HG02938 (cell line): Measurements from ENCODE around the gene CSRP2.

Experiments used
- ATAC-seq: cut with Tn5 transposase; IDR thresholded peaks from one replicate; pipeline ENCODE4 v1.9.1; 2021; ENCODE audit warnings: mild to moderate bottlenecking, moderate library complexity; ENCODE audit not compliant: unreplicated experiment

The CSRP2 gene

DNA sequence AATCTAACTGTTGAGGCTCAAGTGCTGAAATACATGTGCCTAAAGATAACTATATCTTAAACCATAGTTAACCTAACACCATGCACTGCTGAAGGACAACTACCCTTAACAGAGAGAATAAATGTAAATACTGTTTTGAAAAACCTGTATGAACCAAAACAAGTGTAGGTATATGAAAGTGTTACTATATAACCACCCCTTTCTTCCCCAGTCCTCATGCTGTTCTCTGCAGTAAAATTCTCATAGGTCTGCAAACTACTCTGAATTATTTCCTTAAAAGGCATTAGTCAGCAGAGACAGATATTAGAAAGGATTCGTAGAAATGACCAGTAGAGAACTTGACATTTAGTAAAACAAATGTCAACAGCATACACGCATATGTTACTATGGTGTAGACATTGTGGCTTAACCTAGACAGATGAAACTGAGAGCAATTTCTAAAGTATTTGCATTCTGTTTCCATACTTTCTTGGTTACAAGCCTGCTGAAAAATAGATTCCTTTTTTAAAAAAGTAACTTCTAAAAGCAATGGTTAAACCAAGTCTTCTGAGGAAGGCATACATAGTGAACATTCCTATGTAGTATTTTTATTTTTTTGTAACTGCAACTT, 13.9 kb downstream of the CSRP2 start:
- peak; percentile 89 for ATAC-seq

DNA sequence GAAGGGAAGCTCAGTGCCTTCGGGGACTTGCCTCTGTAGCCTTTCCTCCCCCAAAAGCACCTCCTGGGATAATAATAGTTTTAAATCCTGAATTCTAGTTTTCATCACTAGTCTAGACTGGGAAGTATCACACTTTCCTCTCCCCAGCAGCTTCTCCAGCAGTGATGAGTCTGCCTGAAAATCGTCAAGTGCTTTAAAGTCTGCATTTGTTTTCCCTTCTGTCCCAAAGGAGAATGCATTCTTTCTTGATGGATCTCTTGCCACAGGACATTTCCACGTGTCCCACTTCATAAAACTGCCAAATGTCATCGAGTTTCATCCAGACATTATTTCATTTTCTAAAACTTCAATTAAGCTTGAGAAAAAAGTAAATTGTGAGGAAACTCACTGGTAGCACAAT, 15.0 kb downstream of the CSRP2 start:
- no peak for ATAC-seq

DNA sequence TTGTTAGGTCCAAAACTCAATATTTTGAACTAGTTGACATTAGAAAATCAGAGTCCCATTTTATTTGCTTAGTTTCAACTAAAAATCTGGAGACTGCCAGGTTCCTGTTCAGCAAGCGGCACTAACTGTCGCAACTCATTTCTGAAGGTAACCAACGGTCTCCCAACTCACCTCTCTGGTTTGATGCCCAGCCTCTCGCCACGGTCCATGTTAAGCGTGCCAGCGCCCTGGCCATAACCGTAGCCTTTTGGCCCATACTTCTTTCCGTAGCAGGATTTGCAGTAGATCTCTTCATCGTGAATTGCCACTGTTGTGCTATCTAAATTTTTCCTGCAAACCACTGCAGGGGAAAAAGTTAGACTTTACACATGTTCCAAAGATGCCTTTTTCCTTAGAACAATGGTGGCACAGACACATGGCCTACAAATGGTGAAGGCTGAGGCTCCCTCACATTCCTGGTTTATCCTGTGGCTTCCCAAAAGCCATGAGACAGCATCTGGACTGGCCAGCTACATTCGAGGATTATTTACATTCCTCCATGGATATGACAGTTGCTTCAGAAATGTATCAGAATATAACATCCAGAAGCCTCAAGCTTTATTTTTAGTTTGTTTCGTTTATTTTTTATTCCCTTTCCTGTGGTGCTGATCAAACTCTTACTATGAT, 15.7 kb downstream of the CSRP2 start:
- no peak for ATAC-seq

DNA sequence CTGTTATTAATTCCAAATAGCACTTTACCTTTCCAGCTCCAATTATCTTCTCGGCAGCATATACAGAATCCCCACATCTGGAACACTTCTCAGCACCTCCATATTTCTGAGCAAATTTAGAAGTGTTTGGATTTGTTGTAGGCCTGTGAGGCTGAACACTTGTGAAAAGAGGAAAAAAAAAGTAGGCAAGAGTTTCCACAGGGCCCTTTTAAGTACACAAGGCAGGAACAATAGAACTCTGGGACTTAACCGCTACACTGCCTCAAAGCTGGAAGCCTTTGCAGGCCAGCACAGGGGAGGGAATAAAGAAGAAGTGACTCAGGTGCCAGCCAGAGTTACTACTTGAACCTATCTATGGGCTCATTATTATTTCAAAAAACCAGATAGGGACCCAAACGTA, 18.6 kb downstream of the CSRP2 start:
- ATAC-seq: no peak

DNA sequence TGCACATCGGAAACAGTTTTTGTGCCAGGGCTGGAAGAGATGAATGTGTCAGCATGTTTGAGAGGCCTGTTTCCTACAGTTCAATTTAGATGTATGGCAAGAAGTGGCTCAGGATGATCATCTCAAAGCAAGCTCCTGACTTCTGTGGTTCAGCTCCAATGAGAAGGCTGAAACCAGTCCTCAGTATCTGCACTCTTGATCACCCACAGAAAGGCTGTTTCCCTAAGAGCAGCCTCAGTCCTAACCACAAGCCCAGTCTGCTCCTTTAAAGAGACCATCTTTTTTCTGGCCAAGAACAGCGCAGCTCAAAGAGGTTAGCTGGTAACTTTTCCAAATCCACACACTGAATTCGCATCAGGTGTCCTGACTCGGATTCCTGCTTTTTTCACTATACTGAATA, 19.2 kb downstream of the CSRP2 start:
- ATAC-seq: no peak

DNA sequence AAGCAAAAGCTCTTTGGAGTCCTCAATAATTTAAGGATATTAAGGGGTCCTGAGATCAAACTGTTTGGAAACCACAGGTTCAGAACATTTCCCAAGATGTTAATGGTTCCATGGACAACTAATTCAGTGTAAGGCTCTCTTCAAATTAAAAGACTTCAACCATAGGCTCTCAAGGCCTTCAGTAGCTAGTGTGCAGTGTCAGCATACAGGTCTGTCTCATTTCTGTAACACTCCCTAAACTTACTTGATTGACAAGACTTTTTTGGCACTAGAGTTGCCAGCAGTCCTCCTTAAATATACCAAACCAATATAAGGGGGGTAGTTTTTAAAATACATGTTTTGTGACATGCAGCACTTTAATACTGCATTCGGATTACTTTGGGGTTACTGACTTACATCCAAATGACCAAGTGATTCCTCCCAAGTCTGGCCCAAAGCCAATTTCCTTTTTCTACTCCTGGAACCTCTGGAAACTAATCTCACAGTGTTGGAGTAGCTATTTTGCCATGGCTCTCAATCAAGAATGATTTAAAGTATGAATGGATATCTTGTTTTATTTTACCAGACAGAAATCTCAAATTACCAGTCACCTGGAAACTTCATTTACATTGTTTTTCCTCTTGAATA, 22.7 kb downstream of the CSRP2 start:
- ATAC-seq: no peak

DNA sequence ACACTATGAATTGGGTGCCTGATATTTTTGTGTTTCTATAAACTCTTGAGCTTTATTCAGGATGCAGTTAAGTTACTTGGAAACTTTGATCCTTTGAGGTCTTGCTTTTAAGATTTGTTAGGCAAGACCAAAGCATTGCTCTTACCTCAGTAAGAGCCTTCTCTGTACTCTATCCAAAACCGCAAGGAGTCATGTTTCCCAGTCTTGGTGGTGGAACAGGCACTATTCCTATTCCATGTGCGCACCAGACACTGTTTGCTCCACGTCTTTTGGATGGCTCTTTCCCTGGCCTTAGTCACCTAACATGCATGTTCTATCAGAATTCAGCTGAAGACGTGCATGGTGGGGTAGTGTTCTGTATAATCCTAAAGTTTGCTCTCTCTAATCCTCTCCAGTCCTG, 23.5 kb downstream of the CSRP2 start:
- no peak for ATAC-seq

DNA sequence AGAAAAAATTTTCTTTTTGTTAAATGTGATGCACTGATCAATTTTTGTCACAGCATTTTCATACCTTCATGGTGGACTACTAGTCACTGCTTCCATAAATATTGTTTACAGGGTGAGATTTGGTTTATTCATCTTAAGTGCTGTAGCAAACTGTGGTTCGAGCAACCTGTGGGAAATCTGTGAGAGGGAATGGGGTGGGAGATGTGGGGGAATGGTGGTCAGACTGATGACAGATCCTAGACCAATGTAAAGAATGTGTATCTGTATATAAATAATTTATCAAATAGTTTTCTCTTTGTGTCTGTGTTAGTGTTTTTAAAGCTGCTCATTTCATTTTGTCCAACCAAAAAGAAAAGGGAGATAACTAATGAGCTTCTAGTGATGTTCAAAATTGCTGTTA, 26.7 kb downstream of the CSRP2 start:
- ATAC-seq: no peak

DNA sequence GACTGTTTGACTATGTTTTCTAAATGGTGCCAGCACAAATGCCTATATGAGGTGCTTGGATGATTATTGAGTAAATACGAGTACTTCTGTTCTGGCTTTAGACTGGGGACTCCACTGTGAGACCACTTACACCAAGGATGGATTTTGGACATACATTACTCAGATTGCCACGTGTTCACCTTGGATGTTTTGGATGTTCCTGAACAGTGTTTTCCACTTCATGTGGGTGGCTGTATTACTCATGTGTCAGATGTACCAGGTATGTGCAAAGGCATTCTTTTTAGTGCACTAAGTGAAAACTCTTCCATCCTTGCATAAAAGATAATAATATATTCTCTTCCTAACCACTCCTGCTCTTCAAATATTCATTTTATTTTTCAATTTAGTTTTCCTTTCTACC, 30.7 kb downstream of the CSRP2 start:
- no peak for ATAC-seq

DNA sequence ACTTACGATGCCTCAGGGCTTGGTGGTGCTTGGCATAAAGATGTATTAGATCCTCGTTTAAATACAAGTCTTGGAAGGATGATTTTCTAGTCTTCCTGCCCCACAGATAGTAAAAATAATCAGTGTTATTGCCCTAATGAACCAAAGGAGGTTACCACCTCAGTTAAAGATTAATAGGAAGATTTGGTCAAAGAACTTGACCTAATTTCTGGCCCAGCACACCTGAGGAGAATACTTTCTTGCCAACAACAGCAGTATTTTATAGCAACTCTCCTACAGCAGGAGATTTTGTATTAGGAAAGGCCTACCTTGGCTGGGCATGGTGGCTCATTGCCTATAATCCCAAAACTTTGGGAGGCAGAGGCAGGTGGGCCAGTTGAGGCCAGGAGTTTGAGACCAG, 31.6 kb downstream of the CSRP2 start:
- no peak for ATAC-seq

DNA sequence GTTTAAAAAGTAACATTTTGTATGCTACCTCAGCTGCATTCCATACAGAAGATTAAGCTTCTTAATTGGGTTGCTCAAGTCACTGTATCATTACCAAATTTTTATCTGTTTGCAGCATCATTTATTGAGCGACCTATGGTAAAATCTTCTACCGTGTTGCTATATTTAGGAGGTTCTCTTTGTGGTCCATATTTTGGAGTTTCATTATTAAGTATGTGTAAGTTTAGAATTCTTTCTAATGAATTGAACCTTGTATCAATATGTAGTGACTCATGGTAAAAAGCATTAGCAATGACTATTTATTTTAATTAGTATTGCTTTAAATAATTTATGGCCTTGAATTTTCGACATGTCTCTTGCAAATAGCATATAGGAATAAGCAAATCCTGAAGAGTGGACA, 42.2 kb downstream of the CSRP2 start:
- ATAC-seq: no peak

DNA sequence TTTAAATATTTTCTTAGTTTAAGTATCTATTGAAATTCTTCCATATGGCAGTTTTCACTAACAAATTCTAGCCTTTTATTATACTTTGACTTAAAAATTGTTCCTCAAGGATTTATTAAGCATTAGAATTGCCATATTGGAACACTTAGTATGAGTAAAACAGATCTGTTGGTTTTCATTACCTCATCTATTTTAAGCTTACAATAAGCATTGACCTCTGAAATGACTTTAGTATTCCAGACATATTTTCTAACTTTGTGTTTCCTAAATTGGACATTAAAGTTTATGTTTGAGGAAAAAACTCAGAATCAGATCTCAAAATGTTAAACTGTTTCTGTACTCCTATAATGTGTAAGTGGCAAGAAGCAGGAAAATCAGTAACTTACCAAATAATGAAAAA, 48.4 kb downstream of the CSRP2 start:
- no peak for ATAC-seq

DNA sequence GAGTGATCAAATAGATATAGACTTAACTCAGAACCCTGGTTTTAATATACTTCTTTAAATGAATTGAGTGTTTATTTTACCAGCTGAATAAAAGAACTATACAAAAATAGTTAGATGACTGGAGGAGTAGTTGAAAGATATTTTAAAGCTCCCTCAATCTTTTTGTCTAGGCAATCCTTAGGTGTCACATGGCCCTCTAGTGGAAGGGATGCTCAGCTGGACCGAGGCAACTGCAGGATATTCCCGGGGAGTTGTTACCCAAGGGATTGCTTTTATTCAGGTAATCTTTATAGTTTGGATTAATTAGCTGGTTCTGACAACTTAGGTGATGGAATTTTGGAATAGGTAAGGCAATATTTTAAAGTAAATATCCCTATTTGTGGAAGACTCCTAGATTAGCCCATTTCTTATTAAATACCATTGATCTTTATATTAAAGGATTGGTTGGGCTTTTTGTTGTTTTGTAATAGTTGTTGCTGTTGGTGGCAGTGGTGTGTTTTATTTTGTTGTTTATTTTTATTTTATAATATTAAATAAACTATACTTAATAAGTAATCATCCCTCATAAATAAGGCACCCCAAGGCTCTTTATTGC, 57.8 kb downstream of the CSRP2 start:
- ATAC-seq: no peak

DNA sequence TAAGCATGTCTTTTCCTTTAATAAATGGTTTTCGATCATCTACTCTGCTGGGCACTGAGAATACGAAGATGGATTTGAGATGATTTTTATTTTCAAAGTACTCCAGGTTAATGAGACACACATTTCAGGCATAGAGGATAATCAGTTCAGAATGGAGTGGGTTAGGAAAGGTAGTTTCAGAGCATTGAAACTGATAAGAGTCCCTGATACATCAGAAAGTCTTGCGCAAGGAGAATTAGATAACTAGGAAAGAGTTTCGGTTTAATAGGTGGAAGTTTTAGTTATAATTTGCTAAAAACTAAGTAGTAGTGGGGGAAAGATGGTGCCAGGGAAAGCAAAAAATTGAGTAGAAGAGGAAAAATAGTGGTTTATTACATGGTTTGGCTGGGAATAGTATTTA, 64.8 kb downstream of the CSRP2 start:
- no peak for ATAC-seq

DNA sequence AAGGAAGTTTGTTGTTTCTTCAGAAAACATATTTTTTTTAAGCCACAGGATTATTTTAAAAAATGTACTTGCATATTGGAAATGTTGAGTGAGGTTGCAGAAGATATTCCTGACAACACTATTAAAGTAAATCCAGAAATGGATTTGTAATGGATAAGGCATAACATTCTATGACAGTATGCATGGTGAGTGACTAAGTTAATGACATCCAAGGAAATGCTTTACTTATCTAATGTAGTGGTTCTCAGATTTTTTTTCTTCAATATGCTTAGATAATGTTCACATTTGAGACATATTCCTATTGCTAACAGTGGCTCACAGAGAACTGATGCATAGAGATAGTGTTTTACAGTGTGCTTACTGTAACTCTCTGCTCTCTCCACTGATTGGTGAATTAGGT, 65.6 kb downstream of the CSRP2 start:
- ATAC-seq: no peak

DNA sequence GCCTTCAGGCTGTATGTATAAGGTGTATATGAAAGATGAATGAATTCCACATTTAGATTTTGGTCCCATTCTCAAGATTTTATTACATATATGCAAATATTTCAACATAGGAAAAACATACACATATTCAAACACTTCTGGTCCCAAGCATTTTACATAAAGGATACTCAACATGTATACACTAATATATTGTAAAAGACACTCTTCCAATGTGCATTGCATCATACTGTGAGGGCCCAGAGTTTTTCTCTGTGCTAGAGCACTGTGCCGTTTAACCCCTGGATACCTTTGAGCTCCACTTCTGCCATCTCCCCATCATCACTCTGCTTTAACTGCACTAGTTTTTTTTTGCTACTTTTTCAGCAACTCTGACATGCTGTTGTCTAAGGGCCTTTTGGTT, 66.8 kb downstream of the CSRP2 start:
- ATAC-seq: no peak

DNA sequence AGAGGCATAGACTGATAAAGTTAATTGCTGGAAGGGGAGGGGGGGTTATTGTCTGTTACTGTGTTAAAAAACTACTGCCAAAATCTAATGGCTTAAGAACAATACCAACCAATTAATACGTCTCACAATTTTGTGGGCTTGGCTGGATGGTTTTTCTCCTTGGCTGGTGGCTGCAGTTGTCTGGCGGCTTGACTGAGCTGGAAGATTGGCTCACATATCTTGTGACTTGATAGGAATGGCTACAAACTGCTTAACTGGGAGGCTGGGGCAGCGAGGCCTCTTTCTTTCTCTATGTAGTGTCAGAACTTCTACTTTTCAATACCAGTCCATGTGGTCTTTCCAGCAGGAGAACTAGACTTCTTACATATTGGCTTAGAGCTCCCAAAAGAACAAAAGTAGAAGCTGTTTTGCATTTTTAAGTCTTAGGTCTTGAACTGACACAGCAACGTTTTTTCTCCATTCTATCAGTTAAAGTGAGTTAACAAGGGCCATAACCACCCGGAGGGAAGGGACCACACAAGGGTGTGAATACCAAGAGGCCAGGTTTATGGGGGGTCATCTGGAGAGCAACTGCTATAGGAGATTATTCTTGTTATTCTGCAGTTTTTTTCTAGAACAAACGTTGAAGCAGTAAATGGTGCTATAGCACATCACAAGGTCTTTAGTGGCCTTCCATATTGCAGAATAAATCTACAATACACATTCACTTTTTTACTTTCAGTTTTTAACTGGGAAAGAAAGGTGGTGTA, 68.0 kb downstream of the CSRP2 start:
- ATAC-seq: no peak
